Gastroesophageal sphincter (tissue), 4 donors: ENCODE measurements around the gene DUSP9. TPM values are rescaled to one million over a fixed set of nuclear protein-coding genes. Genes with fewer than 3 reads are reported as not detected.

Experiments
- ATAC-seq: fragments of 150-250 bp; one replicate; pipeline ENCODE4 v1.9.1; 2016; ENCODE audit warnings: mild to moderate bottlenecking, moderate library complexity
- H3K27ac ChIP-seq, 4 donors: fragments of 200-600 bp; sonication (generic) in 3 of 4; 1 replicate in 3 of 4; 2 replicates in 1 of 4; pipeline ENCODE4 v1.5.1; 2016 to 2019
- H3K27me3 ChIP-seq: fragments of 200-600 bp; sonication (generic); one replicate; pipeline ENCODE4 v1.5.1; 2019
- H3K36me3 ChIP-seq, 2 donors: fragments of 200-600 bp; sonication (generic); one replicate each; pipeline ENCODE4 v1.5.1; 2019; ENCODE audit warnings: control low read depth in 1 of 2
- H3K4me1 ChIP-seq, 3 donors: fragments of 200-600 bp; sonication (generic); 1 replicate in 2 of 3; 2 replicates in 1 of 3; pipeline ENCODE4 v1.5.1; 2016 to 2019; ENCODE audit warnings: control low read depth in 2 of 3
- H3K4me3 ChIP-seq, 2 donors: fragments of 200-600 bp; sonication (generic); one replicate each; pipeline ENCODE4 v1.5.1; 2019; ENCODE audit warnings: mild to moderate bottlenecking in 1 of 2, moderate library complexity in 1 of 2
- H3K9me3 ChIP-seq, 3 donors: fragments of 200-600 bp; sonication (generic); one replicate each; pipeline ENCODE4 v1.5.1; 2017 to 2019; ENCODE audit warnings: control low read depth in 2 of 3
- EP300 ChIP-seq: sonication (generic); formaldehyde crosslinking; IDR thresholded peaks from one replicate; pipeline ENCODE4 v1.6.1; 2017; ENCODE audit warnings: antibody characterized with exemption, mild to moderate bottlenecking
- POLR2A ChIP-seq, 2 donors: fragments of 450-650 bp; IDR thresholded peaks; one replicate each; pipeline ENCODE4 v1.6.1; 2017; ENCODE audit warnings: antibody characterized with exemption in 2 of 2, mild to moderate bottlenecking in 2 of 2, moderate library complexity in 1 of 2
- POLR2AphosphoS5 ChIP-seq: sonication (generic); formaldehyde crosslinking; IDR thresholded peaks from one replicate; pipeline ENCODE4 v1.6.1; 2017; ENCODE audit warnings: antibody characterized with exemption
- WGBS, 2 donors: methylation state at CpG; one replicate each; pipeline ENCODE4 v1.1.5; 2018; ENCODE audit warnings: low coverage in 1 of 2; 5-methylcytosine and 5-hydroxymethylcytosine counted together
- total RNA-seq, 4 donors: library from RNA; depleted of rRNA; stranded (reverse); fragments of >200 nt; gene quantifications; one replicate each; pipeline ENCODE4 v1.1.0, GENCODE V29; 2016
- TF ChIP-seq, protein P1 (sequence below), 4 experiments: fragments of 200-600 bp in 2 of 4; fragments of 450-650 bp in 2 of 4; sonication (generic) in 1 of 4; IDR thresholded peaks; one replicate each; pipeline ENCODE4 v1.5.1; 2017 to 2019; ENCODE audit warnings: antibody characterized with exemption in 4 of 4, mild to moderate bottlenecking in 2 of 4, moderate library complexity in 2 of 4

The DUSP9 gene
- total RNA-seq, 4 donors from 2014 or later, result not detected

- no peaks in the 10 kb centered on the region for H3K4me1 ChIP-seq
- H3K9me3 ChIP-seq, result no peaks in the 10 kb centered on the region
- no peak overlapping the region for H3K4me3 ChIP-seq
- WGBS, 2 donors, result no CpG with 5 or more reads among the region's 12 CpGs
- H3K36me3 ChIP-seq, result no peaks in the 10 kb centered on the region
- TF ChIP-seq, protein P1, sequence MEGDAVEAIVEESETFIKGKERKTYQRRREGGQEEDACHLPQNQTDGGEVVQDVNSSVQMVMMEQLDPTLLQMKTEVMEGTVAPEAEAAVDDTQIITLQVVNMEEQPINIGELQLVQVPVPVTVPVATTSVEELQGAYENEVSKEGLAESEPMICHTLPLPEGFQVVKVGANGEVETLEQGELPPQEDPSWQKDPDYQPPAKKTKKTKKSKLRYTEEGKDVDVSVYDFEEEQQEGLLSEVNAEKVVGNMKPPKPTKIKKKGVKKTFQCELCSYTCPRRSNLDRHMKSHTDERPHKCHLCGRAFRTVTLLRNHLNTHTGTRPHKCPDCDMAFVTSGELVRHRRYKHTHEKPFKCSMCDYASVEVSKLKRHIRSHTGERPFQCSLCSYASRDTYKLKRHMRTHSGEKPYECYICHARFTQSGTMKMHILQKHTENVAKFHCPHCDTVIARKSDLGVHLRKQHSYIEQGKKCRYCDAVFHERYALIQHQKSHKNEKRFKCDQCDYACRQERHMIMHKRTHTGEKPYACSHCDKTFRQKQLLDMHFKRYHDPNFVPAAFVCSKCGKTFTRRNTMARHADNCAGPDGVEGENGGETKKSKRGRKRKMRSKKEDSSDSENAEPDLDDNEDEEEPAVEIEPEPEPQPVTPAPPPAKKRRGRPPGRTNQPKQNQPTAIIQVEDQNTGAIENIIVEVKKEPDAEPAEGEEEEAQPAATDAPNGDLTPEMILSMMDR (IDR thresholded peaks at IDR 0.05), result no peak
- no peak for TF ChIP-seq POLR2A (IDR thresholded peaks at IDR 0.05)
- TF ChIP-seq EP300, result no peak
- no peak for TF ChIP-seq POLR2AphosphoS5
- H3K27ac ChIP-seq, result no peak overlapping the region
- no peak for ATAC-seq
- H3K27me3 ChIP-seq, result no peaks in the 10 kb centered on the region
These were observed 18.3 kb upstream of the DUSP9 start for GRCh38 chrX:153628665-153629064.

- Histone ChIP-seq H3K36me3 (no peaks in the 10 kb centered on the region), H3K9me3 (no peaks in the 10 kb centered on the region), H3K4me3 (no peak overlapping the region), H3K27ac (no peak overlapping the region), H3K4me1 (no peaks in the 10 kb centered on the region), H3K27me3 (no peaks in the 10 kb centered on the region)
- TF ChIP-seq EP300, result no peak
- TF ChIP-seq, protein P1 (IDR thresholded peaks at IDR 0.05), result no peak
- no peak for TF ChIP-seq POLR2A (IDR thresholded peaks at IDR 0.05)
- no peak for TF ChIP-seq POLR2AphosphoS5
- 60 to 100% methylated on average over 1 to 2 of the region's 2 CpGs for WGBS, 2 donors
- ATAC-seq, result no peak
These were observed 15.7 kb upstream of the DUSP9 start for GRCh38 chrX:153631346-153631745.

DNA sequence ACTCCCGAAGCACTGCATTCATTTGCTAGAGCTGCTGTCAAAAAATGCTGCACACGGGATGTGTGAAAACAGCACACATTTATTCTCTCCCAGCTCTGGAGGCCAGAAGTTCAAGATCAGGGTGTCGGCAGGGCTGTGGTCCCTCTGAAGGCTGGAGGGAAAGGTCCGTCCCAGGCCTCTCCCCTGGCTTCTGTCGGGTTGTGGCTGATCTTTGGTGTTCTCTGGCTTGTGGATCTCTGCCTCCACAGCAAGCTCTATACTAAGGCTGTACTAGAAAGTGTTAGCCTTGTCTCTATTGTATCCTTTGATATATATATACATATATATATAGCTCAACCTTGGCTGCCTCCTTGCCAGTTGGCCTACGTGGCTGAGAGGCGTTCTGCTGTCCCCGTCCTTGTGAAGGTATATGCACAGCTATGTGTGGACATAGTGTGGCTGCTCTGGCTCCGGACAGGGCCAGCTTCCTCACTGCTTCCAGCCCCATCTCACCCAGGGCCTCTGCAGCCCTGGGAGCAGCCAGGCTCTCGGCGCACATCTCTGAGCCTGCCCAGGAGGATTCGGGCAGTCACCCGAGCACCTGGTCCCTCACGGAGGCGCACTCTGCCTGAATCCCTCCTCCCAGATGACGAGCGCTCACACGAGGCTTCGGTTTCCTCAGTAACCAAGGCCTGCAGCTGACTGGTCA lies 15.0 kb upstream of the DUSP9 start:
- no peak for TF ChIP-seq POLR2AphosphoS5
- TF ChIP-seq, protein P1 (IDR thresholded peaks at IDR 0.05), result no peak
- no peak for TF ChIP-seq POLR2A (IDR thresholded peaks at IDR 0.05)
- TF ChIP-seq EP300, result no peak
- Histone ChIP-seq H3K27ac (no peak overlapping the region), H3K36me3 (no peaks in the 10 kb centered on the region), H3K27me3 (no peaks in the 10 kb centered on the region), H3K9me3 (no peaks in the 10 kb centered on the region), H3K4me1 (no peaks in the 10 kb centered on the region), H3K4me3 (no peak overlapping the region)
- no peak for ATAC-seq
- 93% methylated on average over 5 of the region's 19 CpGs; no CpG with 5 or more reads in 1 of the 2 donors for WGBS, 2 donors

- H3K4me3 ChIP-seq, result no peak overlapping the region
- no peaks in the 10 kb centered on the region for H3K36me3 ChIP-seq
- no peak for ATAC-seq
- H3K9me3 ChIP-seq, result no peaks in the 10 kb centered on the region
- no peak for TF ChIP-seq EP300
- TF ChIP-seq POLR2A (IDR thresholded peaks at IDR 0.05), result no peak
- TF ChIP-seq, protein P1 (IDR thresholded peaks at IDR 0.05), result no peak
- no peak for TF ChIP-seq POLR2AphosphoS5
- H3K27me3 ChIP-seq, result no peaks in the 10 kb centered on the region
- no peak overlapping the region for H3K27ac ChIP-seq
- H3K4me1 ChIP-seq, result no peaks in the 10 kb centered on the region
- no CpG with 5 or more reads among the region's 7 CpGs for WGBS, 2 donors
These were observed 14.4 kb upstream of the DUSP9 start for GRCh38 chrX:153632595-153632946.

DNA sequence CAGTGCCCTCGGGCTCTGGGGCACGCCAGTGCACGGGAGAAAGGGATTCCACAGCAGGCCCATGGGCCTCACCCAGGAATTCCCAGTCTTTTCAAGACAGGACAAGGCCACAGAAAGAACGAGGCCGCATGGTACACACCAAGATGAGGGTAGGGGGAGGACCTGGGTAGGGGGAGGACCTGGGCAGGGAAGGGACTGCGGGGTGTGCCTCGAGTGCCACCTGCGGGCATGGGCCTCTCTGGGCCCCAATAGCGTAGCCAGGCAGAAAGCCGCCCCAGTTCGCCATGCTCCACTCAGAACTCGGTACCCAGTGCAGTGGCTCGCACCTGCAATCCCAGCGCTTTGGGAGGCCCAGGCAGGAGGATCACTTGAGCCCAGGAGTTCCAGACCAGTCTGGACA lies 14.0 kb upstream of the DUSP9 start:
- Histone ChIP-seq H3K4me1 (no peaks in the 10 kb centered on the region), H3K27ac (no peak overlapping the region), H3K4me3 (no peak overlapping the region), H3K36me3 (no peaks in the 10 kb centered on the region), H3K27me3 (no peaks in the 10 kb centered on the region), H3K9me3 (no peaks in the 10 kb centered on the region)
- TF ChIP-seq, protein P1 (IDR thresholded peaks at IDR 0.05), result no peak
- TF ChIP-seq EP300 (no peak), POLR2A (IDR thresholded peaks at IDR 0.05) (no peak), POLR2AphosphoS5 (no peak)
- WGBS, 2 donors, result 85 to 100% methylated on average over 1 to 6 of the region's 14 CpGs
- ATAC-seq, result no peak
